HEK293T (cell line): ENCODE results near the gene MRPS5.
A peak's percentile ranks its signal among the peaks of the same experiment; 100 is the strongest.

ENCODE experiments used
- CTCF ChIA-PET: fragments of 350-600 bp; formaldehyde crosslinking; extraction: SDS; loops from one replicate; lab custom pipeline; 2021; ENCODE audit warnings: antibody characterized with exemption, inconsistent platforms; lab: Yijun Ruan, JAX
- POLR2A ChIA-PET: fragments of 350-600 bp; formaldehyde crosslinking; extraction: SDS; loops from one replicate; lab custom pipeline; 2020; ENCODE audit warnings: antibody characterized with exemption, inconsistent platforms; lab: Yijun Ruan, JAX
- DNase-seq: peaks from one replicate; pipeline ENCODE4 v3.0.0; 2012; ENCODE audit warnings: mixed read lengths; ENCODE audit errors: extremely low spot score
- ARNT ChIP-seq: fragments of 450-650 bp; IDR thresholded peaks from 2 replicates; pipeline ENCODE4 v1.6.1; 2017; ENCODE audit warnings: mild to moderate bottlenecking
- BHLHE40 ChIP-seq: fragments of 450-650 bp; IDR thresholded peaks from 2 replicates; pipeline ENCODE4 v1.6.1; 2016; ENCODE audit warnings: mild to moderate bottlenecking, moderate library complexity, borderline replicate concordance
- CTBP1 ChIP-seq: fragments of 450-650 bp; IDR thresholded peaks from 2 replicates; pipeline ENCODE4 v1.6.1; 2016; ENCODE audit warnings: borderline replicate concordance
- ELF4 ChIP-seq: fragments of 450-650 bp; IDR thresholded peaks from 2 replicates; pipeline ENCODE4 v1.6.1; 2017; ENCODE audit warnings: antibody characterized with exemption
- FOXA1 ChIP-seq: fragments of 450-650 bp; IDR thresholded peaks from 2 replicates; pipeline ENCODE4 v1.6.1; 2016; ENCODE audit warnings: mild to moderate bottlenecking
- FOXK2 ChIP-seq: fragments of 450-650 bp; IDR thresholded peaks from 2 replicates; pipeline ENCODE4 v1.6.1; 2016; ENCODE audit warnings: mild to moderate bottlenecking
- FOXM1 ChIP-seq: fragments of 450-650 bp; IDR thresholded peaks from 2 replicates; pipeline ENCODE4 v1.6.1; 2017; ENCODE audit warnings: mild to moderate bottlenecking, borderline replicate concordance
- HDGF ChIP-seq: fragments of 450-650 bp; IDR thresholded peaks from 2 replicates; pipeline ENCODE4 v1.6.1; 2017; ENCODE audit warnings: antibody characterized with exemption, borderline replicate concordance
- L3MBTL2 ChIP-seq: fragments of 450-650 bp; conservative IDR thresholded peaks from 2 replicates; pipeline ENCODE4 v1.6.1; 2016; ENCODE audit warnings: mild to moderate bottlenecking
- LEF1 ChIP-seq: fragments of 450-650 bp; IDR thresholded peaks from 2 replicates; pipeline ENCODE4 v1.6.1; 2017; ENCODE audit warnings: mild to moderate bottlenecking, borderline replicate concordance
- NFRKB ChIP-seq: fragments of 450-650 bp; IDR thresholded peaks from 2 replicates; pipeline ENCODE4 v1.6.1; 2016; ENCODE audit warnings: mild to moderate bottlenecking, moderate library complexity
- SP1 ChIP-seq: fragments of 450-650 bp; IDR thresholded peaks from 2 replicates; pipeline ENCODE4 v1.6.1; 2017
- SUZ12 ChIP-seq: fragments of 450-650 bp; IDR thresholded peaks from 2 replicates; pipeline ENCODE4 v1.6.1; 2016; ENCODE audit warnings: mild to moderate bottlenecking
- TARDBP ChIP-seq: fragments of 450-650 bp; IDR thresholded peaks from 2 replicates; pipeline ENCODE4 v1.6.1; 2016
- ZNF384 ChIP-seq: fragments of 450-650 bp; IDR thresholded peaks from 2 replicates; pipeline ENCODE4 v1.6.1; 2016
- TF ChIP-seq, protein P1 (sequence below): fragments of 450-650 bp; IDR thresholded peaks from 2 replicates; pipeline ENCODE4 v1.6.1; 2016

The MRPS5 gene

DNA sequence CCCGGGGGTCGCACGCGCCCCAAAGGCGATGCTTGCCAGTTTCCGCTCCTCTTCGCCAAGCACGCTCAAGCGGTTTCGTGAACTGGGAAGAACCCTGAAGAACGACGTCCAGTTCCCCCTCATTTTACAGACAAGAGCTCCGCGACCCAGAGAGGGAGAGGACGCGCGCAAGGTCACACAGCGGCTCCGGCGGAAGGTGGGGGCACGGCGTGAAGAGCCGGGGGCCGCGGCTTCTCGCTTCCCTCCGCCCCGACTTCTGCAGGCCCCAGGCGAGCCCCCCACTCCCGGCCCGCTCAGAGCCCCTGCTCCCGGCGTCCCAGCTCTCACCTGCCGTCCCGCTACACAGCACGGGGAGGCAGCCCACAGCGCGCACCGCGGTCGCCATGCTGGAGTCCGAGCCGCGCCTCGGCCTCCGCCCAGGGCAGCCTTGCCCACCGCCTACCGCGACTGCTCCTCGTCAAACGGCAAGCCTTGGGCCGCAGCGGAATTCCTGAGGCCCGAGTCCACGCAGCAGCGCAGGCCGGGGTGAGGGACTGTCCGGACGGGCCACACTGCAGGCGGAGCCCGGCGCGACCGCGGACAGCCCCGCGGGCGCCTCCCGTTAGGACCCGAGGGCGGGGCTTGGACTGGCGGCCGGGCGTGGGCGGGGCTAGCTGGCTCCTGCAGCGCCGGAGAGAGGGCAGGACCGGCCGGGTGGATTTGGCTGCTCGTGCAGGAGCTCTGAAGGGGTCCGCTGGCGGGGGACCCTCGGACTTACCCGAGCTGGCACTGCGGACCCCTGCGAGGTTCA, at the start of gene MRPS5:
TSS of gene MRPS5 (minus strand) at position 402 of the 790 bp plus-strand sequence. CDS start at position 385, 17 bp downstream.
- ChIA-PET POLR2A (interaction anchor here (0.6 to 4.4 kb wide), 18 partner anchors 13 to 162 kb away, joined by 3 to 38 read pairs (median 4); partner anchors contain the start of genes ZNF2 and ZNF514), CTCF (interaction anchor here (1.0 to 1.1 kb wide), 2 partner anchors 42 to 135 kb away, joined by 3 read pairs; no protein-coding TSS in a partner anchor)
- DNase-seq, result peak; percentile 94
- TF ChIP-seq BHLHE40, result no peak
- TF ChIP-seq L3MBTL2, result peak; percentile 65

DNA sequence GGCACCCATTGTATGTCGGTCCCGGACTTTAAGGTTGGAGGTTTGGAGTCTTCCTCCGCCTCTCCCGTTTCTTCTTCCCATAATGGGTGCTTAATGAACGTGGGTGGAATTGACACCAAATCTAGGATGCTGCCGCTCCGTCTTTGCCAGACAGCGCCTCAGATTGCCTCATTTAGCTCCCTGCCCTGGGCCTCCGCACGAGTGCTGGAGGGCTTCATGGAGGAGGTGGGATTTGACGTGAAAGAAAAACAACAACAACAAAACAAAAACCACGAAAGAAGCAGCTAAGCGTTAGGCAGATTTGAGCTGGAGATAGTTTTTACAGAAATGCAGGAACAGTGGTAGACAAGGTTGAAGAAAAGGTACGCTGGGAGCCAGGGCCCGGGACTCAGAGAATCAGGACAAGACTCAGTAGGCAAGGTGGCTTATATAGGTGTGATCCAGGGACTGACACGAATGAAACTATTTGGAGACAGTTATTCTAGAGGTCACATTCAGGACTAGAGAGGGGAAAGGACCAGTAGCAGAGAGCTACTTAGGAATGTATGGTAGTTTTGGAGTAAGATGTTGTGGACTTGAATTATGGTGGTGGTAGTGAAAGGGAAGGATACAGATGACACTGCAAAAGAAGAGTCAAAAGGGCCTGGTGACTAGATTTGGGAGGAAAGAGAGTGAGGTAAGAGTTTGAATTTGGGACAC, 44.6 kb upstream of the MRPS5 start:
- DNase-seq, result no peak
- TF ChIP-seq LEF1 (no peak), ELF4 (no peak), HDGF (no peak), L3MBTL2 (no peak), SUZ12 (no peak), FOXK2 (no peak), FOXA1 (no peak), CTBP1 (no peak), ARNT (no peak), BHLHE40 (no peak), ZNF384 (no peak), FOXM1 (no peak), NFRKB (no peak), SP1 (no peak)
- TF ChIP-seq, protein P1, sequence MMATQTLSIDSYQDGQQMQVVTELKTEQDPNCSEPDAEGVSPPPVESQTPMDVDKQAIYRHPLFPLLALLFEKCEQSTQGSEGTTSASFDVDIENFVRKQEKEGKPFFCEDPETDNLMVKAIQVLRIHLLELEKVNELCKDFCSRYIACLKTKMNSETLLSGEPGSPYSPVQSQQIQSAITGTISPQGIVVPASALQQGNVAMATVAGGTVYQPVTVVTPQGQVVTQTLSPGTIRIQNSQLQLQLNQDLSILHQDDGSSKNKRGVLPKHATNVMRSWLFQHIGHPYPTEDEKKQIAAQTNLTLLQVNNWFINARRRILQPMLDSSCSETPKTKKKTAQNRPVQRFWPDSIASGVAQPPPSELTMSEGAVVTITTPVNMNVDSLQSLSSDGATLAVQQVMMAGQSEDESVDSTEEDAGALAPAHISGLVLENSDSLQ, result no peak
- ChIA-PET CTCF (no interaction called here), POLR2A (interaction anchor here (0.7 to 5.2 kb wide), 8 partner anchors 9 to 51 kb away, joined by 3 to 38 read pairs (median 3); partner anchors contain the start of gene MRPS5)

DNA sequence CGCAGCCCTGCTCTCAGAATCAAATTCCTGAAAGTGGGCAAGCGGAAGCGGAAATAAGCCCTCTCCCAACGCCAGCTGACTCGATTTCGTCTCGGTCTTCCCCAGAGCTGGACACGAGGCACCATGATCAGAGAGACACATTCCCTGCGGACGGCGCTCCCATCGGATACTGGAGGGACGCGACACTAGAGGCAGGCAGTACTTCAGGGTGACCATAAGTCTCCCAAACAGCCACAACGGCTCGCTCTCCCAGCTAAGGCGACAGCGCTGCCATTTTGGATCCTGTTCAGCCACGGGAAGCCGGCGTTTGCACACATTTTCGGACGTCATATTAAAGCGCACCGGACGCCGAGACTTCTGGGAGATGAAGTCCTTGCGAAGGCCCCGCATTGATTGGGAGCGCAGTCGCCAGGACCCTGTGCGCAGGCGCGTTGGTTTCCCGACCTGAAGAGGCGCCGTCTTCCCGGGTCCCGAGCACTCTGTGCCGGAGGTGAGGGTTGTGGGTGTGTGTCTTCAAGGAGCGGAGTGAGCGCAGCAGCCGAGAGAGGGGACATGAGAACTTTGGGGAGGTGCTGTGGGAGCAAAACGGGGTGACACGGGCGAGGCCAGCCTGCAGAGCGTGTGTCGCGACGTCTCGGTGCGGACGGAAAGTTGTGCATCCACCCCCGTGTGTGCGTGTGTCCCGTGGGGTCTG, 43.9 kb upstream of the MRPS5 start, which contains the start of gene ZNF2:
TSS of gene ZNF2 (plus strand) at position 439 of the 694 bp plus-strand sequence. CDS start 10,418 bp downstream, outside the sequence.
- TF ChIP-seq L3MBTL2, result peak; percentile 97
- TF ChIP-seq ELF4, result peak; percentile 63
- TF ChIP-seq LEF1, result no peak
- peak; percentile 70; the same call in 1 of the 2 replicates for TF ChIP-seq NFRKB
- TF ChIP-seq HDGF, result no peak
- POLR2A ChIA-PET, result interaction anchor here (1.0 to 5.2 kb wide), 12 partner anchors 8 to 143 kb away, joined by 3 to 38 read pairs (median 4); partner anchors contain the start of gene MRPS5
- CTCF ChIA-PET, result interaction anchor here (0.6 kb wide), 1 partner anchor 109 kb away, joined by 5 read pairs; no protein-coding TSS in a partner anchor
- DNase-seq, result peak; percentile 98

DNA sequence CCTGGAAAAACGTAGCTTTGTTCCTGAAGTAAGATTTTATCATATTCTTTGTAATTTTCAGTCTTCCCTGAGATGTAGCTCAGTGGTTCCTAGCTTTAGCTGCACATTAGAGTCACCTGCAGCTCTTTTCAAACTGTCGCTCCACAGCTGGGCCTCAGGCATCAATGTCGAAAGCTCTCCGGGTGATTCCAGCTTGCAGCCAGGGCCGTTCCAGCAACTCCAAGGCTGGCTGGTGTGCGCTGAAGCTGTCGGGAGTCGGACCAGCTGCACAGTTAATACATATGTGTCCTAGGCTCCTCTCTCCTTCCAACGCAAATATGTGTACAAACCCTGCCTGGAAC, 43.4 kb upstream of the MRPS5 start:
- TF ChIP-seq HDGF (no peak), TARDBP (no peak), BHLHE40 (no peak), ELF4 (no peak), LEF1 (no peak)
- CTCF ChIA-PET, result interaction anchor here (0.6 kb wide), 1 partner anchor 109 kb away, joined by 5 read pairs; no protein-coding TSS in a partner anchor
- DNase-seq, result no peak
- POLR2A ChIA-PET, result interaction anchor here (1.0 to 5.2 kb wide), 12 partner anchors 8 to 143 kb away, joined by 3 to 38 read pairs (median 4); partner anchors contain the start of gene MRPS5

DNA sequence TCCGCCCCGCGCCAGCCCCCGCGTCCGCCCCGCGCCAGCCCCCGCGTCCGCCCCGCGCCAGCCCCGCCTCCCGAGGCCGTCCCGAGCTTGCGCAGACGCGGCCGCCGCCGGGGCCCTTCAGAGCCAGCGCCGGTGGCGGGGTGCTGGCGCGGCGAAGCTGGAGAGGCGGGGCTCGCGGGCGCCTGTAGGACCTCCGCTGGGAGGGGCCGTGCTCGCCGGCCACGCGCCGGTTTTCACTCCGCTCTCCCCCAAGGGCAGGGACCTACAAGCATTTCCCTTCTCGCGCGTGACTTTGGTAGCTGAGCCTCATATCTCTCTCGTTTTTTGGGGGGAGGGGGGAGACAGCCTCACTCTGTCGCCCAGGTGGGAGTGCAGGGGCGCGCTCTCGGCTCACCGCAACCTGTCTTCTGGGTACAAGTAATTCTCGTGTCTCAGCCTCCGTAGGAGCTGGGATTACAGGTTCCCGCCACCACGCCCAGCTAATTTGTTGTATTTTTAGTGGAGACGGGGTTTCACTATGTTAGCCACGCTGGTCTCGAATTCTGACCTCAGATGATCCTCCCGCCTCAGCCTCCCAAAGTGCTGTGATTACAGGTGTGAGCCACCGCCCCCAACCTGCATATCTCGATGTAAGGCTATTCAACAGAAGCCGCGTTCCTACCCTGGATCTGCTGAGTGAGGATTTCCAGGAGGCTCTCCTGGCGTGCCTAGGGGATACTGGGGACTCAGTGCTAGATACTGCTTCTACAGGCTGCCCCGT, 38.3 kb upstream of the MRPS5 start, which contains the start of gene ZNF514:
TSS of gene ZNF514 (minus strand) at position 159 of the 760 bp plus-strand sequence. CDS start 6,595 bp downstream, outside the sequence.
- TF ChIP-seq L3MBTL2, result peak; percentile 24; the same call in 1 of the 2 replicates
- no peak for TF ChIP-seq ARNT
- ChIA-PET POLR2A (interaction anchor here (1.0 to 2.8 kb wide), 6 partner anchors 9 to 41 kb away, joined by 3 to 26 read pairs (median 4); partner anchors contain the start of gene MRPS5), CTCF (interaction anchor here (0.6 kb wide), 1 partner anchor 203 kb away, joined by 6 read pairs; no protein-coding TSS in a partner anchor)

DNA sequence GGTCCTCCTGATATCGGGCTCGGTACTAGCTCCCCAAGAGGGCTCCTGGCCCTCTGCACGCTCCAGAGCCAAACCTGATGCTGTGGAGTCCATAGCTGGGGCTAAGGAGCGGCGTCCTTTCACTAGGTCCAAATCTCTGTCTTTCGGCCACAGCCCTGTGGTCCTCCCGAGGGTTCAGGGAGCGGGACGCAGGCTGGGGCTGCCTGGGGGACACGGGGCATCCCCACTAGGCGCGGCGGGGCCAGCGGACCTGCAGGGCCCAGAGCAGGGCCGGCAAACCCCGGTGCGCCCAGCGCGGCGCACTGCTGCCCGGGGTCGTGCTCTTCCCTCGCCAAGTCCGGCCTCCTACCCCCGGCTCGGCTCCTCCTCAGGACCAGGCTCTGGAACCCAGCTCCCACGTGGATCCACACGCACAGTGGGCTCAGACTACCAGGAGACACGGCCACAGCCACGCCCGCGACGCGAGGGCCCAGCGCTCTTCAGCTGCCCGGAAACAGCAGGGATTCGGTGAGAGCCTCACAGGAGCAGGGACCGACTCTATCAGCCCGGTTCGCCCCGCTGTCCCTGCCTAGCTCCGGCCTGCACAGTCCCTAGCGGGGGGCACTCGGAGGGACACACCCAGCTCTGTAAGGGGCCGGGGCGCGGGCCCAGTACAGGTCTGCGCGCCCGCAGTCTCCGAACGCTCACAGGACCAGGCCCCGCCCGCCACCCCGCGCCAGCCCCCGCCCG, 37.4 kb upstream of the MRPS5 start:
- DNase-seq, result peak; percentile 45
- TF ChIP-seq, protein P1, result no peak
- TF ChIP-seq ARNT (no peak), SUZ12 (no peak), L3MBTL2 (peak; percentile 47; the same call in 1 of the 2 replicates), FOXK2 (no peak)
- POLR2A ChIA-PET, result interaction anchor here (1.0 to 2.8 kb wide), 6 partner anchors 8 to 40 kb away, joined by 3 to 26 read pairs (median 4); partner anchors contain the start of gene MRPS5
- CTCF ChIA-PET, result no interaction called here

More for the DNA sequence above, 38.3 kb upstream of the MRPS5 start, which contains the start of gene ZNF514:
- peak; percentile 77 for DNase-seq
